NCI-H748 (cell line): ENCODE measurements around the gene ARID1B.
"Not testable (repeated sequence)": the region's sequence is repeated elsewhere in the genome, so short reads cannot be mapped to it uniquely, and the experiment has no call there.

Source experiments
- DNase-seq: peaks from one replicate; lab custom pipeline; 2025; ENCODE audit not compliant: unreplicated experiment; lab: John Stamatoyannopoulos, UW

Gene ARID1B

GRCh38 chr6:156928972-156929371 is 151.8 kb downstream of the ARID1B start:
- DNase-seq = no peak

- DNase-seq = no peak
Measured at GRCh38 chr6:156931283-156931682, 154.1 kb downstream of the ARID1B start.

GRCh38 chr6:156933201-156934068 is 156.3 kb downstream of the ARID1B start:
- DNase-seq = peak; percentile 94

GRCh38 chr6:156934069-156934460 is 156.9 kb downstream of the ARID1B start:
- DNase-seq = peak; percentile 93

- no peak for DNase-seq
Measured at GRCh38 chr6:156935000-156935399, 157.8 kb downstream of the ARID1B start.

GRCh38 chr6:156938143-156938542 is 161.0 kb downstream of the ARID1B start:
- no peak for DNase-seq

GRCh38 chr6:156940221-156940620 is 163.0 kb downstream of the ARID1B start:
- DNase-seq = peak; percentile 43

- no peak for DNase-seq
Measured at GRCh38 chr6:156942266-156942665, 165.1 kb downstream of the ARID1B start.

- DNase-seq = peak; percentile 23
Measured at GRCh38 chr6:156943166-156943565, 166.0 kb downstream of the ARID1B start.

GRCh38 chr6:156943816-156944215 is 166.6 kb downstream of the ARID1B start:
- no peak for DNase-seq

GRCh38 chr6:156944412-156944811 is 167.2 kb downstream of the ARID1B start:
- DNase-seq = no peak

- DNase-seq = not testable (repeated sequence)
Measured at GRCh38 chr6:156945789-156946172, 168.6 kb downstream of the ARID1B start.

- DNase-seq = no peak
Measured at GRCh38 chr6:156946370-156946936, 169.3 kb downstream of the ARID1B start.

- no peak for DNase-seq
Measured at GRCh38 chr6:156948277-156948676, 171.1 kb downstream of the ARID1B start.

- no peak for DNase-seq
Measured at GRCh38 chr6:156948807-156949206, 171.6 kb downstream of the ARID1B start.

- no peak for DNase-seq
Measured at GRCh38 chr6:156949376-156949775, 172.2 kb downstream of the ARID1B start.

GRCh38 chr6:156950084-156950483 is 172.9 kb downstream of the ARID1B start:
- no peak for DNase-seq

- no peak for DNase-seq
Measured at GRCh38 chr6:156950531-156950930, 173.4 kb downstream of the ARID1B start.

- no peak for DNase-seq
Measured at GRCh38 chr6:156952401-156952800, 175.2 kb downstream of the ARID1B start.

GRCh38 chr6:156953127-156953478 is 175.9 kb downstream of the ARID1B start:
- DNase-seq = peak; percentile 40

GRCh38 chr6:156953479-156954146 is 176.4 kb downstream of the ARID1B start:
- peak; percentile 95 for DNase-seq

- no peak for DNase-seq
Measured at GRCh38 chr6:156954191-156954590, 177.0 kb downstream of the ARID1B start.
